HG02678 (cell line): ENCODE results near the gene NT5C3A.
"Not testable (repeated sequence)": the region's sequence is repeated elsewhere in the genome, so short reads cannot be mapped to it uniquely, and the experiment has no call there.

Experiments used
- ATAC-seq: cut with Tn5 transposase; IDR thresholded peaks from one replicate; pipeline ENCODE4 v1.9.1; 2021; ENCODE audit warnings: mild to moderate bottlenecking, moderate library complexity; ENCODE audit not compliant: unreplicated experiment

The NT5C3A gene

GRCh38 chr7:32991975-32992700 is 70.4 kb downstream of the NT5C3A start:
- ATAC-seq: not testable (repeated sequence)

- not testable (repeated sequence) for ATAC-seq
Measured at GRCh38 chr7:32991068-32991585, 71.4 kb downstream of the NT5C3A start.

DNA sequence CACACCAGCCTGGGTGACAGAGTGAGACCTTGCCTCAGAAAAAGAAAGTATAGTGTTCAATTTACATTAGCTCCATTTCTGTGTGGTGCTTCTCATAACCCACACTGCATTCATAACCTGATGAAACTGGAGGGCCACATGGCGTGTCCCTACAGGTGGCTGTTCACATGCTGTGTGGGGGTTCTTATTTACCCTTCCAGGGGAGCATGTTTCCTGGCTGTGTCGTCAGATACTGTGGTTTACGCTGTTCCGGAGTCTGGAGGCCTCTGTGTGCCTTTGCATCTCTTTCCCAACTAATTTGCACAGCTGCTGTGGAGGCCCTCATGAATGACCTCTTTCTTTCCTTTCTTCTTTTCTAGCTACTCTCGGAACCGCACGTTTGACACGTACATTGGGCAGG is 74.4 kb downstream of the NT5C3A start:
- ATAC-seq: peak; percentile 88

- not testable (repeated sequence) for ATAC-seq
Measured at GRCh38 chr7:32979902-32980301, 82.7 kb downstream of the NT5C3A start.

DNA sequence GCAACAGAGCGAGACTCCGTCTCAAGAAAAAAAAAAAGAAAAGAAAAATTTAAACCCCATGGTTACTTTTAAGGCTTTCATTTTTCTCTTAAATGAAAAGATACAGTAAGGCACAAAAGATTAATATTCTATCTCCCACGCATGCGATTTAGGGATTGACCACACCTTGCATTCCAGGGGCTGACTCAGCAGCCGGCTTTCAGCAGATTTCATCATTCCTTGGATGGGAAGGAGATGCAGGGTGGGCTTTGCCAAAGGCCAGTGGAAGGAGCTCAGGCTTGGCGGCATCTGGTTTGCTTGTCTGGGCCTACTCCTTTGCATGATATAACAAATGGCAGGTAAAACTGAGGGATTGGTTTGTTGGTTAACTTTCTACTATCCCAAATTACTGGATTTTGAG is 83.3 kb downstream of the NT5C3A start:
- ATAC-seq: not testable (repeated sequence)

- not testable (repeated sequence) for ATAC-seq
Measured at GRCh38 chr7:32977159-32977558, 85.4 kb downstream of the NT5C3A start.

- not testable (repeated sequence) for ATAC-seq
Measured at GRCh38 chr7:32971967-32972366, 90.6 kb downstream of the NT5C3A start.

- not testable (repeated sequence) for ATAC-seq
Measured at GRCh38 chr7:32967268-32967582, 95.4 kb downstream of the NT5C3A start.

- not testable (repeated sequence) for ATAC-seq
Measured at GRCh38 chr7:32966489-32967267, 95.9 kb downstream of the NT5C3A start.

- ATAC-seq: peak; percentile 97
Measured at GRCh38 chr7:32964461-32965159, 98.0 kb downstream of the NT5C3A start.
